SJCRH30 (cell line): Measurements from ENCODE around the gene OTOGL. TPM values are rescaled to one million over a fixed set of nuclear protein-coding genes. Genes with fewer than 3 reads are reported as not detected.

ENCODE experiments used
- DNase-seq, 2 experiments: peaks; one replicate each; pipeline ENCODE4 v3.0.0-alpha.2; 2015 to 2020
- H3K27ac ChIP-seq: fragments of 250-450 bp; sonication (Bioruptor Pico); 2 replicates; pipeline ENCODE4 v1.5.1; 2020; ENCODE audit warnings: mild to moderate bottlenecking, moderate library complexity
- H3K27me3 ChIP-seq: fragments of 250-450 bp; sonication (Bioruptor Pico); 2 replicates; pipeline ENCODE4 v1.5.1; 2020; ENCODE audit warnings: mild to moderate bottlenecking, moderate library complexity
- H3K36me3 ChIP-seq: fragments of 250-450 bp; sonication (Bioruptor Pico); 2 replicates; pipeline ENCODE4 v1.5.1; 2020; ENCODE audit warnings: mild to moderate bottlenecking, moderate library complexity
- H3K4me1 ChIP-seq: fragments of 250-450 bp; sonication (Bioruptor Pico); 2 replicates; pipeline ENCODE4 v1.5.1; 2020; ENCODE audit warnings: mild to moderate bottlenecking, moderate library complexity
- H3K4me3 ChIP-seq: fragments of 250-450 bp; sonication (Bioruptor Pico); 2 replicates; pipeline ENCODE4 v1.5.1; 2020; ENCODE audit warnings: mild to moderate bottlenecking, moderate library complexity
- H3K9me3 ChIP-seq: fragments of 250-450 bp; sonication (Bioruptor Pico); replicated peaks from 2 replicates; pipeline ENCODE4 v1.5.1; 2020; ENCODE audit warnings: mild to moderate bottlenecking, moderate library complexity
- total RNA-seq: library from RNA; depleted of rRNA; stranded (reverse); fragments of >200 nt; shearing (Covaris generic); gene quantifications from 2 replicates; pipeline ENCODE4 v1.2.3, GENCODE V29; 2014

The OTOGL gene
- total RNA-seq, 1 experiment from 2014 or later: 0.10 TPM

DNA sequence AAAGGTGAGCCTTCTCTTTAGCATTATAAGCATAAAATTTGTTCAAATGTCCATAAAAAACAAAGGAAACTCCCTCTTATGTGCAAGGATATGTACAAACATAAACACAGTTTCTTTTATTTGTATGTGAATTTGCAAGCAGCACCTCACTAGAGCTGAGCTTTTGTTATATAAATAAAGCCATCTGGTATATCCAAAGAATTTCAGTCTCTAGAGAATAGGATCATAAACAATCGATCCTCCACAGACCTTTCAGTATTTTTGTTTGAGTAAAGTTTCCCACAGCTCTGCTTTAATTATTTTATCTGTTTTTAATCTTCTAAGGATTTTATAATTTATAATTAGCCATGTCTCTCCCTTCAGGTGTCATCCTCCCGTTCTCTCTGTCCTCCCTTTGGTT lies 89.2 kb downstream of the OTOGL start:
- no peaks in the 10 kb centered on the region for H3K36me3 ChIP-seq
- H3K9me3 ChIP-seq: no peaks in the 10 kb centered on the region
- H3K27ac ChIP-seq: no peak overlapping the region; the same call in 1 of the 2 replicates
- no peaks in the 10 kb centered on the region for H3K27me3 ChIP-seq
- no peak overlapping the region for H3K4me3 ChIP-seq
- no peak for DNase-seq
- peaks cover 24% of the 10 kb centered on the region for H3K4me1 ChIP-seq

DNA sequence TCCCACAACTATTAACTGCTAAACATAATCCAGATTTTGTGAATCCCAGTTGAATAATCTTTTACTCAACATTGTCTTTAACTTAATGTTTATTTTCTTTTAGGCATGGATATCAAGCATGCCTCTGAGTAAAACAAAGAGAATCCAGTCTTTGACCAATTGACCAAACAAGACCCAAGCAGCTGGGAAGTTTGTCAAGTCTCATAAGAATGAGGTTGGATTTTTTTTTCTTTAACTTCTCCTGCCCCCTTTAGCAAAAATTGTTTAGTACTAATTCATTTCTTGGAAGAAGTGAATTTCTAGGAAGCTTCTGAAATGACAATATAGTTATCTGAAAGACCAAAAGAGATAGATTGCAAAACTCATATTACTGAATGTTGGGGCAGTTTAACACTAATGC lies 89.9 kb downstream of the OTOGL start:
- H3K4me1 ChIP-seq: peaks cover 24% of the 10 kb centered on the region
- H3K36me3 ChIP-seq: no peaks in the 10 kb centered on the region
- H3K9me3 ChIP-seq: no peaks in the 10 kb centered on the region
- H3K27me3 ChIP-seq: no peaks in the 10 kb centered on the region
- peak in 1 of 2 experiments; percentile 45 for DNase-seq
- H3K27ac ChIP-seq: peak overlapping the region; percentile 17; the same call in 1 of the 2 replicates
- no peak overlapping the region for H3K4me3 ChIP-seq

DNA sequence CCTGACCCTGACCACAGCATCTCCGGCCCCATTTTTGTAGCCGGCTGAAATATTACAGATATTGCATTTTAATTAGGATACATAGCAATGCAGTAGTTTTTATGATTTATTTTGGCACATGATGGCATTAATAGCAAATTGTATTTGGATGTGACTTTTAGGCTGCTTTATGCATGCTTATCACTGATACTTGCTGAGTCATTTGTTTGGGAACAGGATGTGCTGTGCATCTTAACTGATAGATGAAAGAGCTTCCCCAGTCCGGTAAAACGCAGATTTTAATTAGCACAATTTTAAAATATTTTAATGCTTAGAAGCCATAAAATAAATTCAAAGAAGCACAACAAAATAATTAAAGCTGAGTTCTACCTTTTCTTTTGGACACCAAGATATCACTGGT lies 90.7 kb downstream of the OTOGL start:
- no peaks in the 10 kb centered on the region for H3K27me3 ChIP-seq
- DNase-seq: no peak
- H3K4me3 ChIP-seq: no peak overlapping the region
- H3K36me3 ChIP-seq: no peaks in the 10 kb centered on the region
- peaks cover 24% of the 10 kb centered on the region for H3K4me1 ChIP-seq
- H3K9me3 ChIP-seq: no peaks in the 10 kb centered on the region
- H3K27ac ChIP-seq: peak overlapping the region; percentile 17; the same call in 1 of the 2 replicates

DNA sequence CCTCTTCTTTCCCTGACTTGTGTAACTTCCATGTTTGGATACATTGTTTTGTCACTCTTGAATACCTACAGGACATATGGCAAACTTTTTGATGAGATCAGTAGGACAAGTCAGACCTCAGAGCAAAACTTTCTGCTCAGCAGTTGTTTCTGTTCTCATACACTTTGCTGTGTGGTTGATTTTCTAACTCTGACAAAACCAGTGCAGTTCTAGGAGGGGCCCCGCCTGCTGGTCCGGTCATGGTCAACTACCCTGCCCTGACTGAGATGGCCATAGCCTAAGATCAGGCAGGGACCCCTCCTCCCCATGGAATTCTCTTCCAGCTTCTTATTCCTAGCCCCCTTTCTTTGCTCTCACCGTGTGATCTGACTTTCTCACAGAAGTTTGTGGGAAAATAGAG lies 92.8 kb downstream of the OTOGL start:
- Histone ChIP-seq H3K4me3 (no peak overlapping the region), H3K4me1 (peaks cover 24% of the 10 kb centered on the region), H3K9me3 (no peaks in the 10 kb centered on the region), H3K27me3 (no peaks in the 10 kb centered on the region), H3K27ac (no peak overlapping the region), H3K36me3 (no peaks in the 10 kb centered on the region)
- DNase-seq: no peak

DNA sequence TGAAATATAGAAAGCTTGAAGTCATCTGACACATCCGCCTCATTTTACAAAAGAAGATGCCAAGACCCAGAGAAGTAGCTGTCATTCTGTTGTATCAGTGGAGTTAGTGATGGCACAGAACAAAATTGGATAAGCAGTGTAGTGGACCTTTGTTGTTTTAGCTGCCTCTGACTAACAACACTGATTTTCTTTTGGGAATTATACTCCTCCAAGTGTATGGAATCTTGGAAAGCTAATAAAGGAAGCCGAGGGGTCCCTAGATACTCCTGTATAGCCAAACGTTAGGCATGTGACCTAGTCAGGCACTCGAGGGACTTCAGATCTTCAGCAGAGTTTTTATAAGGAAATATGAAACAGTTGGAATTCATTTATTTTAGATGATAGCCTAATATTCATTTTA lies 94.5 kb downstream of the OTOGL start:
- Histone ChIP-seq H3K9me3 (no peaks in the 10 kb centered on the region), H3K27ac (no peak overlapping the region), H3K27me3 (no peaks in the 10 kb centered on the region), H3K4me3 (no peak overlapping the region), H3K36me3 (no peaks in the 10 kb centered on the region), H3K4me1 (peaks cover 10% of the 10 kb centered on the region)
- no peak for DNase-seq

DNA sequence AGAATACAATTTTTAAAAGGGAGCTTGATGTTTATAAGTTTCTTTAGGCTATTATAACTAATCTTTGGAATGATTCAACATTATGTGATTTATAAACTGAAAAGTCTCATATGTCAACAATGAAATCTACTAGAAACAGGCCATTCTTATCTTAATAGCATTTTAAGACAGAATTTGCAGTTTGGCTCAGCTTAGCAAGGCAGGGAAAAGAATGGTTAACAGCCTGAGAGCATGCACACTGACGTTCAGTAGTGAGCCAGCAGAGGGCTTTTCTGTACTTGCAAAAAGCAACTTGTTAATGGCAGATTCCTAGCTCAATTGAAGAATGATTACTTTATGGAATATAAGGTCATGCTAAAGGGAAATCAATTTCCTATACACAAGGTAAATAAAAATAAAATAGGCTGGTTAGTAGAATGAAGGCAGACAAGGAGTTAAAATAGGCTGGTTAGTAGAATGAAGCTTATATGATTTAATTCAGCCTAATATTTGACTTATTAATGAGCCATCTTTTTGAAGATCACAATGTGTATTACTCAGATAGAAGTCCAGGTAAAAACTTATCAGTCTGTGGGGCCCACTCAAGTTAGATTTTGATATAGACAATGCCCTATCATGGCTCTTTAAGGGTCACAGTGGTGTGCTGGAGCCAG lies 95.9 kb downstream of the OTOGL start:
- H3K36me3 ChIP-seq: no peaks in the 10 kb centered on the region
- no peaks in the 10 kb centered on the region; the same call in 1 of the 2 replicates for H3K4me1 ChIP-seq
- H3K27me3 ChIP-seq: no peaks in the 10 kb centered on the region
- DNase-seq: peak; percentile 50 to 65
- H3K4me3 ChIP-seq: no peak overlapping the region
- H3K27ac ChIP-seq: no peak overlapping the region
- H3K9me3 ChIP-seq: no peaks in the 10 kb centered on the region

DNA sequence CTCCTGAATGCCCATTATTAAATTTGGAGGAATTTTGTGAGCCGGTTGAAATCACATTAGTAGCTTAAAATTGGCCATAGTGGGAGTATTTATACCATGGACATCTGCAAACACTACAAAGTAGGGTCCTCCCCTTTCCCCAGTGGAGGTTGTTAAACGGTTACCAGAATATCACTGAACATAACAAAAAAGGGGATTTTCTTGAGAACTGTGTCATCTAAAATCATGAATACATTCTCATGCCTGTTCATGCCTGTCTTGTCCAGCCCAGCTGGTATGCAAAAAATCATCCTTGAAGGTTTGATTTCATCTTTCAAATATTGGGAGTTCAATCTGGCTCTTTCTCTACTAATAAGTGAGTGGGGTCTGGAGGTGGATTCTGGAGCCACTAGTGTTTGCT lies 96.4 kb downstream of the OTOGL start:
- Histone ChIP-seq H3K9me3 (no peaks in the 10 kb centered on the region), H3K4me1 (no peaks in the 10 kb centered on the region; the same call in 1 of the 2 replicates), H3K4me3 (no peak overlapping the region), H3K36me3 (no peaks in the 10 kb centered on the region), H3K27me3 (no peaks in the 10 kb centered on the region), H3K27ac (no peak overlapping the region)
- DNase-seq: no peak

DNA sequence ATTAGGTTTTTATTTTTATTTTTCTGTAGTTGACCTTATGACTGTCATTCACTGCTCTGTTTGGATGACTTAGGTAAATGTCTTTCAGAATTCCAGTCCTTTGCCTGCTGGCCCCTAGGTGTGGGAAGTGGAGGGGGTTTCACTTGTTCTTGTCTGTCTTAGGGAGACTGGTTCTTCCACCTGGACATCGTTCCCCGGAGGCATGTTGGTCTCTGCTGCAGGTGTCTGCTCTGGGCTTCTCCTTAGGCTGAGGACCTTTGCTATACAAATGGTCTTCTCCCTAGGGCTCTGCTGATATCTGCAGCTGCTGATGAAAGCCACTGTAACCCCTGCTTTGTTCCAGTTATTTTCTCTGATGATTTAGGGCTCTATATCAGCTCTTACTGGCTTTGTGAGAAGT lies 97.1 kb downstream of the OTOGL start:
- Histone ChIP-seq H3K9me3 (no peaks in the 10 kb centered on the region), H3K4me1 (no peaks in the 10 kb centered on the region; the same call in 1 of the 2 replicates), H3K27ac (no peak overlapping the region), H3K36me3 (no peaks in the 10 kb centered on the region), H3K4me3 (no peak overlapping the region), H3K27me3 (no peaks in the 10 kb centered on the region)
- no peak for DNase-seq

DNA sequence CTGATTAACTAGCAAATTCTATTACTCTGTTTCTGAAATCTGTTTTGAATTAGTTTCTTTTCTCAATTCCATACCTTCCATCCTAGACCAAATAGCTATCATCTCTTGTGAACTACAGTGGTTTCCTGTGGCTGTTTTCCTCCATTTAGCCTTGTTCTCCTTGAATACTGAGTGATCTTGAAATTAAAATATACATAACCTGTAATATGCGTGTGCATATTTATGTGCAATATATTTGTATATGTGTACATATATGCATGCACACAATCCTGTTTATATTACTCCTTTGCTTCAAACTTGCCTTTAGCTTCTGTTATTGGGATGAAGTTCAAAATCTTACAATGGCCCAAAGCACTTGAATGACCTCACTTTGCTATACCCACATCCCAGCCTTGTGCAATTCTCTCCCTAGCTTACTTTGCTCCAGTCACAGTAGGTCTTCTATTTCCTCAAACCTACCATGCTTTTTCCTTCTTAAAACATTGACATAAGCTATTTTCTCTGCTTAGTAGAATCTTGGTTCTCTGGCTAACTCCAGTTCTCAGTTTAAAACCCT lies 99.5 kb downstream of the OTOGL start:
- H3K27ac ChIP-seq: no peak overlapping the region
- no peaks in the 10 kb centered on the region for H3K27me3 ChIP-seq
- no peak overlapping the region for H3K4me3 ChIP-seq
- H3K36me3 ChIP-seq: no peaks in the 10 kb centered on the region
- H3K4me1 ChIP-seq: no peaks in the 10 kb centered on the region; the same call in 1 of the 2 replicates
- H3K9me3 ChIP-seq: no peaks in the 10 kb centered on the region
- no peak for DNase-seq

DNA sequence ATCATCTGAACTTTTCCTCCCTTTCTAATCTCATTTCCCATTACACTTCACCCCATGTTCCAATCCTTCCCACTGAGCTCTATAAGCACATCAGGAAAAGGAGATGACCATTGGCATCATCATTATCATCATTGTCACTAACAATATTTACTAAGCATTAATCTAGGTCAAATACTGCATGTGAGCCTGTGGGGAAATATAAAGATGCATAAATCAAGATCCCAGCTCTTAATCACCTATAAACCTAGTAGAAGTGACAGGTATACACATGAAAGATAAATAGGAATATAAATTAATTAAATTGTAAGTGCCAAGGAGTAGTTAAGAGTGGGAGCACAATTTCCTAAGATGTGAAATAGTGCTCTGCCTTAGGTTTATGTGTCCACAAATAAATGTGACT lies 100.6 kb downstream of the OTOGL start:
- H3K4me1 ChIP-seq: no peaks in the 10 kb centered on the region; the same call in 1 of the 2 replicates
- H3K4me3 ChIP-seq: no peak overlapping the region
- no peaks in the 10 kb centered on the region for H3K36me3 ChIP-seq
- no peak overlapping the region for H3K27ac ChIP-seq
- H3K9me3 ChIP-seq: no peaks in the 10 kb centered on the region
- DNase-seq: no peak
- H3K27me3 ChIP-seq: no peaks in the 10 kb centered on the region

DNA sequence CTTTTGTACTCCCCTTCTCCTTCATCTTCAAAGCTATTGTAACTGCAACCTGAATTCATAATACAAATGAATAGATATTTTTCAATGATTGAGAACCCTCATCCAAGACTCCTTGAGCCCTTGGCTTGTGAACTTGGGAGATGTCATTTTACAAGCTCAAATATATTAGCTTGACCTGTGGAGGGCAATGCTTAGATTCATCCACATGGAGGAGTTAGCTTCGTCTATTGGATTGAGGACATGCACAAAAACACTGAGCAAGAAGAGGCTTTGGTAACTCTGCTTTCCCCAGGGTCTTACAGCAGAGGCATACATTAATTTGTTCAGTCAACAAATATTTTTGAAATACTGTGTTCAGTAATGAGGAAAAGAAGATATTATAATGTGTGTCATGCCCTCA lies 101.1 kb downstream of the OTOGL start:
- Histone ChIP-seq H3K27me3 (no peaks in the 10 kb centered on the region), H3K27ac (no peak overlapping the region), H3K36me3 (no peaks in the 10 kb centered on the region), H3K4me1 (no peaks in the 10 kb centered on the region), H3K4me3 (no peak overlapping the region), H3K9me3 (no peaks in the 10 kb centered on the region)
- no peak for DNase-seq

DNA sequence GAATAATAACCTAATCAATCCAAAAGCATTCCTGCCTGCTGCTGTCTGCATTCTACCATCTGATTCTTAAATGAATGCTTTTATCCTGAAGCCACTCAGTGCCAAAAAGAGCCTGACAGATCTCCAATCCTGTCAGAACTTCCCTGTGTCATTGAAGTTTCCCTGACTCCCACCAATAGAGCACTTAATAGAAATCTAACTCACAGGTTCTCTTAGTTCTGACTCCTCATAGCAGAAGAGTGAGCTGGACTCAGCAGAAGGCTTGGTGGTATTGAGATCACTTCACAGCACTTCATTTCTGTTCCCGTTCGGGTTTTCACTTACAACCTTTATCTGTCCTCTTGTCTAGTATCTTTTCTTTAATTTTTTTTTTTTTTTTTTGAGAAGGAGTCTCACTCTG lies 102.6 kb downstream of the OTOGL start:
- Histone ChIP-seq H3K4me3 (no peak overlapping the region), H3K9me3 (no peaks in the 10 kb centered on the region), H3K27me3 (no peaks in the 10 kb centered on the region), H3K27ac (no peak overlapping the region), H3K36me3 (no peaks in the 10 kb centered on the region), H3K4me1 (no peaks in the 10 kb centered on the region; the same call in 1 of the 2 replicates)
- no peak for DNase-seq

DNA sequence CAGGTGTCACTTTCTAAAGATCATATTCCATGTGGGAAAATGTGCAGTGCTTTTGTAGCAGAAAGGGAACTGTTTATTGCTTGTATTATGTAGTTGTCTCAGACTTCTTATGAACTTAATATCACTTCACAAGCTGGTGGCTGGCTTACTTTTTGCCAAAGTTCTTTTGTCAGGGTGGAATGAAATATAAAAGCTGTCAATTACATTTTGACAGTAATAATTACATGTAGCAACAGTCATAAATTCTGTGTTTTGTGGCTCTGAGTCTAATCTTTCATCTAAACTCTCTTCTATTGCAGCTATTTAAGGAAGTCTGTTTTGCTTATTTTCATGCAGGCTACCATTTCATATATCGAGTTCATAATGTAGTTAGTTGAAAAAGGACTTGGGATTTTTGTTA lies 106.6 kb downstream of the OTOGL start:
- Histone ChIP-seq H3K4me3 (no peak overlapping the region), H3K27ac (no peak overlapping the region), H3K27me3 (no peaks in the 10 kb centered on the region), H3K36me3 (no peaks in the 10 kb centered on the region), H3K9me3 (no peaks in the 10 kb centered on the region), H3K4me1 (no peaks in the 10 kb centered on the region; the same call in 1 of the 2 replicates)
- no peak for DNase-seq

DNA sequence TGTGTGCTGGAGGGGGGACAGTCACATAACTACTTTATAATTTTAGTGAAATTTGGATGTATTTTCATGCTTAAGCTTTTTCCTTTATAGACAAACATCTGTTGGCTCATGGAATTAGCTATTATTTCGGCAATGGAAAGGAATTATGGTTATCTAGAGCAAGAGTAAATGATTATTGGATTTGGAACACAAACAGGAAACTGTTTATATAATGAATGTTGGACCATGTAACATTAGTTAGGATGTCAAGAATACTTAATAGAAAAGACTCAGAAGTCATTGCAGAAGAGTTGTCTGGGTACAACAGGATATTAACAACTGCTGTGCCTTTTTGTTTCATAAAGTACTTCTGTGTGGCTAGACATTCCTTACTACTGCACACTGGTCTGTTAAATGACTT lies 108.7 kb downstream of the OTOGL start:
- H3K27me3 ChIP-seq: no peaks in the 10 kb centered on the region
- H3K27ac ChIP-seq: no peak overlapping the region
- no peaks in the 10 kb centered on the region; the same call in 1 of the 2 replicates for H3K4me1 ChIP-seq
- no peaks in the 10 kb centered on the region for H3K9me3 ChIP-seq
- H3K36me3 ChIP-seq: no peaks in the 10 kb centered on the region
- H3K4me3 ChIP-seq: no peak overlapping the region
- no peak for DNase-seq

DNA sequence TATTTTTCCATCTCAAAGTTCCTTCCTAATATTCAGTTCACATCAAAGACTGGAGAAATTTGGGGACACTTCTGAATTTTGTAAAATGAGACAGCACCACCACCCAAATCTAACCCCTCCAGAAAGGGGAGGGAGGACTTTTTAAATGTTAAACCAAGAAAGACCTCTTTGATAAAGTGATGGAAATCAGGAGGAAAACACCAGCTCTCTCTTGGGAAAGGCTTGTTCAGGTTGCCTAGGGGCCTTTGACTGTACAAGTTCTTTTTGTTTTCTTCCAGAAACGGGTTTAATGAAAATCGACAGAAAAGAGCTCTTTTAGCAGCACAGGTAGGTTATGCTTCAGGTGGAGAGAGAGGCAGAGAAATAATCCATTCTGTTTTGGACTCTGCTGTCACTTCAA lies 112.3 kb downstream of the OTOGL start:
- no peaks in the 10 kb centered on the region for H3K36me3 ChIP-seq
- no peaks in the 10 kb centered on the region for H3K4me1 ChIP-seq
- H3K27me3 ChIP-seq: no peaks in the 10 kb centered on the region
- DNase-seq: no peak
- no peak overlapping the region for H3K27ac ChIP-seq
- no peaks in the 10 kb centered on the region for H3K9me3 ChIP-seq
- H3K4me3 ChIP-seq: no peak overlapping the region
